Activated CD8-positive, alpha-beta memory T cell treated with anti-CD3 and anti-CD28 coated beads, Interleukin-2, amount 50 U/mL, for 1 hour (primary cell): ENCODE measurements around the gene RASGRP4.
"Not testable (repeated sequence)": the region's sequence is repeated elsewhere in the genome, so short reads cannot be mapped to it uniquely, and the experiment has no call there.

Experiments
- DNase-seq: peaks from one replicate; pipeline ENCODE4 v3.0.0-alpha.2; 2020; ENCODE audit errors: extremely low read depth

Gene RASGRP4

GRCh38 chr19:38413416-38413815 is 12.6 kb downstream of the RASGRP4 start:
- no peak for DNase-seq

GRCh38 chr19:38412961-38413360 is 13.1 kb downstream of the RASGRP4 start:
- DNase-seq, result no peak

GRCh38 chr19:38412491-38412890 is 13.5 kb downstream of the RASGRP4 start:
- DNase-seq, result no peak

GRCh38 chr19:38411898-38412297 is 14.1 kb downstream of the RASGRP4 start:
- DNase-seq, result not testable (repeated sequence)

GRCh38 chr19:38411041-38411712 is 14.8 kb downstream of the RASGRP4 start:
- DNase-seq, result no peak

- DNase-seq, result not testable (repeated sequence)
These were observed 15.6 kb downstream of the RASGRP4 start for GRCh38 chr19:38410407-38410806.

GRCh38 chr19:38409631-38410133 is 16.3 kb downstream of the RASGRP4 start:
- DNase-seq, result no peak

- DNase-seq, result no peak
These were observed 20.7 kb downstream of the RASGRP4 start for GRCh38 chr19:38405276-38405675.

GRCh38 chr19:38404858-38405257 is 21.2 kb downstream of the RASGRP4 start:
- DNase-seq, result no peak

GRCh38 chr19:38402967-38403674 is 22.9 kb downstream of the RASGRP4 start, which contains the start of gene FAM98C:
Gene FAM98C, plus strand, starts transcription at chr19:38403093. Its CDS starts 61 bp downstream, at chr19:38403154.
- peak; percentile 95 for DNase-seq

GRCh38 chr19:38402623-38402966 is 23.4 kb downstream of the RASGRP4 start:
- DNase-seq, result no peak

- no peak for DNase-seq
These were observed 24.9 kb downstream of the RASGRP4 start for GRCh38 chr19:38401148-38401547.

GRCh38 chr19:38400361-38400760 is 25.7 kb downstream of the RASGRP4 start:
- DNase-seq, result no peak

- no peak for DNase-seq
These were observed 26.5 kb downstream of the RASGRP4 start for GRCh38 chr19:38399537-38399936.

- DNase-seq, result no peak
These were observed 26.9 kb downstream of the RASGRP4 start for GRCh38 chr19:38399081-38399480.

GRCh38 chr19:38395381-38396114 is 30.5 kb downstream of the RASGRP4 start:
- DNase-seq, result no peak

GRCh38 chr19:38394488-38394887 is 31.5 kb downstream of the RASGRP4 start:
- no peak for DNase-seq

GRCh38 chr19:38392707-38393308 is 33.2 kb downstream of the RASGRP4 start:
- DNase-seq, result no peak

- DNase-seq, result no peak
These were observed 34.0 kb downstream of the RASGRP4 start for GRCh38 chr19:38391911-38392464.

- DNase-seq, result no peak
These were observed 35.8 kb downstream of the RASGRP4 start for GRCh38 chr19:38389957-38390924.
